ENCODE data around the gene PTPN1.
"Not testable (repeated sequence)": the region's sequence is repeated elsewhere in the genome, so short reads cannot be mapped to it uniquely, and the experiment has no call there.

Gene PTPN1

GRCh38 chr20:50535162-50535561, 25.0 kb downstream of the PTPN1 start:
- DNase-seq, result no peak

GRCh38 chr20:50536333-50536732, 26.1 kb downstream of the PTPN1 start:
- DNase-seq, result no peak

GRCh38 chr20:50537546-50538201, 27.5 kb downstream of the PTPN1 start:
- DNase-seq, result no peak

GRCh38 chr20:50538276-50538675, 28.1 kb downstream of the PTPN1 start:
- DNase-seq, result no peak

- not testable (repeated sequence) for DNase-seq
These were observed 29.6 kb downstream of the PTPN1 start for GRCh38 chr20:50539798-50540197.

GRCh38 chr20:50540620-50541605, 30.7 kb downstream of the PTPN1 start:
- DNase-seq, result no peak

GRCh38 chr20:50541606-50542041, 31.4 kb downstream of the PTPN1 start:
- no peak for DNase-seq

GRCh38 chr20:50543326-50543725, 33.1 kb downstream of the PTPN1 start:
- no peak for DNase-seq

- no peak for DNase-seq
These were observed 34.9 kb downstream of the PTPN1 start for GRCh38 chr20:50545126-50545525.

- no peak for DNase-seq
These were observed 36.6 kb downstream of the PTPN1 start for GRCh38 chr20:50546729-50547314.

- DNase-seq, result no peak
These were observed 37.8 kb downstream of the PTPN1 start for GRCh38 chr20:50547964-50548363.

- DNase-seq, result no peak
These were observed 38.2 kb downstream of the PTPN1 start for GRCh38 chr20:50548396-50548795.

- no peak for DNase-seq
These were observed 40.3 kb downstream of the PTPN1 start for GRCh38 chr20:50550531-50550930.

GRCh38 chr20:50551288-50551687, 41.1 kb downstream of the PTPN1 start:
- DNase-seq, result no peak

GRCh38 chr20:50552979-50553378, 42.8 kb downstream of the PTPN1 start:
- DNase-seq, result no peak

GRCh38 chr20:50554694-50555579, 44.8 kb downstream of the PTPN1 start:
- DNase-seq, result no peak

GRCh38 chr20:50555662-50556061, 45.5 kb downstream of the PTPN1 start:
- no peak for DNase-seq

- DNase-seq, result no peak
These were observed 47.5 kb downstream of the PTPN1 start for GRCh38 chr20:50557549-50558134.

GRCh38 chr20:50558483-50558925, 48.3 kb downstream of the PTPN1 start:
- DNase-seq, result no peak

GRCh38 chr20:50559149-50559548, 49.0 kb downstream of the PTPN1 start:
- no peak for DNase-seq

GRCh38 chr20:50559856-50560638, 49.9 kb downstream of the PTPN1 start:
- no peak for DNase-seq

Measured in NCI-H1092 (cell line).